ENCODE results near the gene GPC6. TPM values are rescaled to one million over a fixed set of nuclear protein-coding genes. Genes with fewer than 3 reads are reported as not detected.

Gene GPC6
- total and polyA plus RNA-seq, 12 donors, result 0.15 to 5.4 (median 2.5) TPM

- WGBS, 2 donors, result 78 to 82% methylated on average over 2 of the region's 2 CpGs
- ATAC-seq (no peak), DNase-seq (no peak)
- intact Hi-C loops (cut with DNase I), result no loop called here
- no peaks in the 10 kb centered on the region for H3K36me3 ChIP-seq
- no peak overlapping the region for H3K4me3 ChIP-seq
- H3K4me1 ChIP-seq, result no peaks in the 10 kb centered on the region
- no peak for TF ChIP-seq CTCF (IDR thresholded peaks at IDR 0.05)
- peaks cover 0 to 12% (median 0%) of the 10 kb centered on the region in 11 donors for H3K9me3 ChIP-seq
- no peak overlapping the region for H3K27ac ChIP-seq
- no peaks in the 10 kb centered on the region for H3K27me3 ChIP-seq
These were observed 1045.4 kb downstream of the GPC6 start for GRCh38 chr13:94272038-94272437.

- intact Hi-C loops (cut with DNase I), result no loop called here
- H3K36me3 ChIP-seq, result no peaks in the 10 kb centered on the region
- ATAC-seq, result no peak
- no peaks in the 10 kb centered on the region for H3K27me3 ChIP-seq
- DNase-seq, result no peak
- peaks cover 0 to 17% (median 0%) of the 10 kb centered on the region in 11 donors for H3K9me3 ChIP-seq
- H3K4me1 ChIP-seq, result no peaks in the 10 kb centered on the region
- H3K4me3 ChIP-seq, result no peak overlapping the region
- TF ChIP-seq CTCF (IDR thresholded peaks at IDR 0.05), result no peak
- 75 to 88% methylated on average over 3 of the region's 3 CpGs for WGBS, 2 donors
- no peak overlapping the region for H3K27ac ChIP-seq
These were observed 1053.7 kb downstream of the GPC6 start for GRCh38 chr13:94280349-94280748.

GRCh38 chr13:94280845-94281244 is 1054.2 kb downstream of the GPC6 start:
- Histone ChIP-seq H3K4me3 (no peak overlapping the region), H3K27me3 (no peaks in the 10 kb centered on the region)

GRCh38 chr13:94286581-94286980 is 1060.0 kb downstream of the GPC6 start:
- Histone ChIP-seq H3K36me3 (no peaks in the 10 kb centered on the region), H3K27ac (no peak overlapping the region), H3K4me3 (no peak overlapping the region), H3K4me1 (no peaks in the 10 kb centered on the region), H3K9me3 (no peaks in the 10 kb centered on the region), H3K27me3 (no peaks in the 10 kb centered on the region)
- WGBS, 2 donors, result 78% methylated on average over 3 of the region's 3 CpGs
- no peak for TF ChIP-seq CTCF (IDR thresholded peaks at IDR 0.05)
- no peak for ATAC-seq
- intact Hi-C loops (cut with DNase I), result no loop called here
- no peak for DNase-seq

More at GRCh38 chr13:94280845-94281244, 1054.2 kb downstream of the GPC6 start:
- no peak for TF ChIP-seq CTCF (IDR thresholded peaks at IDR 0.05)
- Histone ChIP-seq H3K27ac (no peak overlapping the region), H3K9me3 (peaks cover 0 to 17% (median 0%) of the 10 kb centered on the region in 11 donors), H3K4me1 (no peaks in the 10 kb centered on the region), H3K36me3 (no peaks in the 10 kb centered on the region)
- no peak for ATAC-seq
- intact Hi-C loops (cut with DNase I), result no loop called here
- no peak for DNase-seq

All from heart right ventricle (tissue), 16 donors.